Measurements from ENCODE around the gene MIPOL1.

The MIPOL1 gene

GRCh38 chr14:37558740-37559139, 361.0 kb downstream of the MIPOL1 start:
- no peak for DNase-seq

- no peak for DNase-seq
Observed at GRCh38 chr14:37559386-37559785, 361.6 kb downstream of the MIPOL1 start.

GRCh38 chr14:37563189-37563588, 365.5 kb downstream of the MIPOL1 start:
- no peak for DNase-seq

GRCh38 chr14:37565550-37565949, 367.8 kb downstream of the MIPOL1 start:
- no peak for DNase-seq

GRCh38 chr14:37566811-37567371, 369.2 kb downstream of the MIPOL1 start:
- DNase-seq: no peak

- DNase-seq: no peak
Observed at GRCh38 chr14:37569729-37570128, 372.0 kb downstream of the MIPOL1 start.

GRCh38 chr14:37571391-37571790, 373.7 kb downstream of the MIPOL1 start:
- no peak for DNase-seq

GRCh38 chr14:37573356-37573755, 375.6 kb downstream of the MIPOL1 start:
- DNase-seq: no peak

- DNase-seq: no peak
Observed at GRCh38 chr14:37579274-37579673, 381.5 kb downstream of the MIPOL1 start.

GRCh38 chr14:37580146-37580545, 382.4 kb downstream of the MIPOL1 start:
- no peak for DNase-seq

- no peak for DNase-seq
Observed at GRCh38 chr14:37583358-37584210, 385.8 kb downstream of the MIPOL1 start.

- no peak for DNase-seq
Observed at GRCh38 chr14:37584211-37585100, 386.7 kb downstream of the MIPOL1 start.

- no peak for DNase-seq
Observed at GRCh38 chr14:37585101-37585511, 387.4 kb downstream of the MIPOL1 start.

GRCh38 chr14:37585971-37586796, 388.4 kb downstream of the MIPOL1 start:
- no peak for DNase-seq

GRCh38 chr14:37586797-37587130, 389.0 kb downstream of the MIPOL1 start:
- DNase-seq: no peak

- no peak for DNase-seq
Observed at GRCh38 chr14:37587131-37587803, 389.5 kb downstream of the MIPOL1 start.

GRCh38 chr14:37587881-37588666, 390.3 kb downstream of the MIPOL1 start:
- no peak for DNase-seq

- no peak for DNase-seq
Observed at GRCh38 chr14:37588667-37588955, 390.9 kb downstream of the MIPOL1 start.

- DNase-seq: no peak
Observed at GRCh38 chr14:37588956-37589714, 391.4 kb downstream of the MIPOL1 start.

GRCh38 chr14:37589715-37590427, 392.1 kb downstream of the MIPOL1 start:
- DNase-seq: no peak

Measured in stimulated activated CD4-positive, alpha-beta T cell treated with anti-CD3 and anti-CD28 coated beads, Interleukin-15, amount 100 ng/mL, for 24 hours (primary cell).